Ascending aorta (tissue), 2 donors: ENCODE measurements around the gene ZNF607. TPM values are rescaled to one million over a fixed set of nuclear protein-coding genes. Genes with fewer than 3 reads are reported as not detected.

Source experiments
- DNase-seq, 2 donors: peaks; one replicate each; pipeline ENCODE4 v3.0.0-alpha.2; 2019; ENCODE audit warnings: low spot score in 2 of 2
- H3K27ac ChIP-seq, 2 donors: fragments of 200-600 bp; sonication (generic); one replicate each; pipeline ENCODE4 v1.5.1; 2016 to 2017; ENCODE audit warnings: mild to moderate bottlenecking in 1 of 2
- H3K27me3 ChIP-seq: fragments of 200-600 bp; sonication (generic); one replicate; pipeline ENCODE4 v1.5.1; 2017
- H3K36me3 ChIP-seq, 2 donors: fragments of 200-600 bp; sonication (generic); one replicate each; pipeline ENCODE4 v1.5.1; 2016
- H3K4me1 ChIP-seq, 2 donors: fragments of 200-600 bp; sonication (generic); one replicate each; pipeline ENCODE4 v1.5.1; 2016 to 2017; ENCODE audit warnings: mild to moderate bottlenecking in 1 of 2
- H3K4me3 ChIP-seq, 2 donors: fragments of 200-600 bp; sonication (generic); one replicate each; pipeline ENCODE4 v1.5.1; 2016 to 2017; ENCODE audit warnings: mild to moderate bottlenecking in 1 of 2
- H3K9me3 ChIP-seq, 2 donors: fragments of 200-600 bp; sonication (generic); one replicate each; pipeline ENCODE4 v1.5.1; 2016
- CTCF ChIP-seq, 3 experiments: fragments of 200-600 bp in 2 of 3; fragments of 450-650 bp in 1 of 3; sonication (generic) in 2 of 3; IDR thresholded peaks; one replicate each; pipeline ENCODE4 v1.5.1; 2016 to 2019; ENCODE audit warnings: antibody characterized with exemption in 3 of 3, mild to moderate bottlenecking in 1 of 3, moderate library complexity in 1 of 3
- intact Hi-C: fragments of 100-400 bp; cut with DNase I; formaldehyde crosslinking; loops from one replicate; pipeline ENCODE4 v1.15.1; 2023
- total RNA-seq: library from RNA; depleted of rRNA; stranded (reverse); fragments of >200 nt; gene quantifications from one replicate; pipeline ENCODE4 v1.1.0, GENCODE V29; 2016

The ZNF607 gene
- total RNA-seq, 1 donor from 2014 or later: 1.8 TPM

GRCh38 chr19:37655689-37656371 lies 63.7 kb downstream of the ZNF607 start:
- intact Hi-C loops: loop anchor here (2.0 to 5.0 kb wide), 3 partner anchors 36 to 149 kb away; partner anchors contain the start of genes ZNF540, ZNF571 and ZNF793
- DNase-seq: peak; percentile 45 to 87
- peak overlapping the region; percentile 72 to 85 for H3K4me3 ChIP-seq
- TF ChIP-seq CTCF (IDR thresholded peaks at IDR 0.05): no peak
- H3K4me1 ChIP-seq: peaks cover 4 to 14% of the 10 kb centered on the region in 2 donors
- peak overlapping the region; percentile 77 to 92 for H3K27ac ChIP-seq
- no peaks in the 10 kb centered on the region for H3K27me3 ChIP-seq
- H3K9me3 ChIP-seq: peaks cover 10 to 42% of the 10 kb centered on the region in 2 donors
- no peaks in the 10 kb centered on the region for H3K36me3 ChIP-seq

GRCh38 chr19:37655301-37655688 lies 64.3 kb downstream of the ZNF607 start, which contains the start of gene ZFP30:
TSS of gene ZFP30 (minus strand) at chr19:37655465. CDS start at chr19:37647822, 7,643 bp downstream.
- Histone ChIP-seq H3K27ac (peak within 1 kb of the TSS; percentile 77 to 92), H3K4me3 (peak within 1 kb of the TSS; percentile 72 to 85), H3K27me3 (no peaks in the 10 kb centered on the region), H3K4me1 (peaks cover 4 to 14% of the 10 kb centered on the region in 2 donors), H3K36me3 (peaks cover 0 to 3% of the 10 kb centered on the region in 2 donors), H3K9me3 (peaks cover 10 to 43% of the 10 kb centered on the region in 2 donors)
- TF ChIP-seq CTCF (IDR thresholded peaks at IDR 0.05): no peak
- DNase-seq: peak; percentile 21 to 91
- intact Hi-C loops: loop anchor here (2.0 to 5.0 kb wide), 3 partner anchors 37 to 148 kb away; partner anchors contain the start of genes ZNF540, ZNF571 and ZNF793

- TF ChIP-seq CTCF (IDR thresholded peaks at IDR 0.05): no peak
- DNase-seq: peak in 1 of 2 donors; percentile 71
- Histone ChIP-seq H3K27me3 (no peaks in the 10 kb centered on the region), H3K9me3 (peaks cover 10 to 43% of the 10 kb centered on the region in 2 donors), H3K27ac (peak overlapping the region; percentile 77 to 92), H3K36me3 (peaks cover under 1 to 8% of the 10 kb centered on the region in 2 donors), H3K4me1 (peaks cover 4 to 14% of the 10 kb centered on the region in 2 donors), H3K4me3 (peak overlapping the region; percentile 72 to 85)
- intact Hi-C loops: loop anchor here (2.0 to 5.0 kb wide), 3 partner anchors 38 to 147 kb away; partner anchors contain the start of genes ZNF540, ZNF571 and ZNF793
These were observed 64.8 kb downstream of the ZNF607 start for GRCh38 chr19:37654629-37655300.

- H3K36me3 ChIP-seq: peaks cover 7 to 15% of the 10 kb centered on the region in 2 donors
- no peaks in the 10 kb centered on the region for H3K27me3 ChIP-seq
- peaks cover 4 to 14% of the 10 kb centered on the region in 2 donors for H3K4me1 ChIP-seq
- intact Hi-C loops: loop anchor here (2.0 kb wide), 1 partner anchor 59 kb away; the partner anchor contains the start of genes ZNF540 and ZNF571
- H3K4me3 ChIP-seq: peak overlapping the region; percentile 72 to 85
- peaks cover 5 to 43% of the 10 kb centered on the region in 2 donors for H3K9me3 ChIP-seq
- DNase-seq: no peak
- H3K27ac ChIP-seq: peak overlapping the region; percentile 77 to 92
- no peak for TF ChIP-seq CTCF (IDR thresholded peaks at IDR 0.05)
These were observed 65.4 kb downstream of the ZNF607 start for GRCh38 chr19:37654118-37654517.

Other genes with a start within 250 kb of the ZNF607 start
- gene ZNF793, start 212.8 kb downstream of the ZNF607 start, total RNA-seq: 3.6 TPM
- gene ZNF571, start 125.0 kb downstream of the ZNF607 start, total RNA-seq: 0.11 TPM
- gene ZNF540, start 124.9 kb downstream of the ZNF607 start, total RNA-seq: not detected
- 1.7 TPM for gene ZFP30, start 64.3 kb downstream of the ZNF607 start, total RNA-seq
- 2.2 TPM for gene ZNF573, start 59.8 kb upstream of the ZNF607 start, total RNA-seq
- not detected for gene WDR87, start 186.8 kb upstream of the ZNF607 start, total RNA-seq
- gene SIPA1L3, start 187.4 kb upstream of the ZNF607 start, total RNA-seq: 27.1 TPM